Loucy (cell line): ENCODE results near the gene TPD52L1.

ENCODE experiments used
- H2AFZ ChIP-seq: fragments of 200-600 bp; sonication (generic); 2 replicates; pipeline ENCODE4 v1.6.0; 2016; ENCODE audit warnings: antibody characterized with exemption, mild to moderate bottlenecking, low read length, moderate library complexity
- H3F3A ChIP-seq: fragments of 200-600 bp; 2 replicates; pipeline ENCODE4 v1.6.0; 2016; ENCODE audit warnings: antibody characterized with exemption, low read depth, mild to moderate bottlenecking
- H3K27me3 ChIP-seq: fragments of 200-600 bp; sonication (generic); 2 replicates; pipeline ENCODE4 v1.6.1; 2014; ENCODE audit warnings: low read length, mild to moderate bottlenecking; ENCODE audit not compliant: insufficient read depth, poor library complexity, severe bottlenecking
- H3K36me3 ChIP-seq: fragments of 200-600 bp; sonication (generic); 2 replicates; pipeline ENCODE4 v1.6.1; 2016; ENCODE audit warnings: low read length; ENCODE audit not compliant: insufficient read depth
- H3K4me1 ChIP-seq: fragments of 200-600 bp; sonication (generic); 2 replicates; pipeline ENCODE4 v1.5.1; 2014; ENCODE audit warnings: low read length, mild to moderate bottlenecking; ENCODE audit not compliant: insufficient read depth, poor library complexity, severe bottlenecking
- H3K4me2 ChIP-seq: fragments of 200-600 bp; sonication (generic); 2 replicates; pipeline ENCODE4 v1.6.0; 2014; ENCODE audit warnings: antibody characterized with exemption, low read length, low read depth, mild to moderate bottlenecking; ENCODE audit not compliant: poor library complexity, severe bottlenecking
- H3K4me3 ChIP-seq: fragments of 200-600 bp; sonication (generic); 2 replicates; pipeline ENCODE4 v1.5.1; 2014; ENCODE audit warnings: low read length, mild to moderate bottlenecking, mixed read lengths; ENCODE audit not compliant: poor library complexity, severe bottlenecking
- H3K79me2 ChIP-seq: fragments of 200-600 bp; sonication (generic); 2 replicates; pipeline ENCODE4 v1.6.1; 2014; ENCODE audit warnings: low read length; ENCODE audit not compliant: insufficient read depth
- H3K9ac ChIP-seq: fragments of 200-600 bp; sonication (generic); 2 replicates; pipeline ENCODE4 v1.6.0; 2014; ENCODE audit warnings: mild to moderate bottlenecking, low read depth, low read length, moderate library complexity; ENCODE audit not compliant: poor library complexity, severe bottlenecking
- H3K9me2 ChIP-seq: fragments of 200-600 bp; sonication (generic); replicated peaks from 2 replicates; pipeline ENCODE4 v1.6.1; 2016; ENCODE audit warnings: low read depth, low read length, mixed read lengths
- H3K9me3 ChIP-seq: fragments of 200-600 bp; sonication (generic); 2 replicates; pipeline ENCODE4 v1.6.1; 2014; ENCODE audit warnings: mild to moderate bottlenecking, antibody characterized with exemption, low read length, low read depth; ENCODE audit not compliant: insufficient read depth
- H4K20me1 ChIP-seq: fragments of 200-600 bp; sonication (generic); 2 replicates; pipeline ENCODE4 v1.6.0; 2014; ENCODE audit warnings: antibody characterized with exemption, low read length, mild to moderate bottlenecking; ENCODE audit not compliant: insufficient read depth, poor library complexity, severe bottlenecking
- EZH2phosphoT487 ChIP-seq: fragments of 200-600 bp; IDR thresholded peaks from 2 replicates; pipeline ENCODE4 v1.6.1; 2018; ENCODE audit warnings: antibody characterized with exemption, mild to moderate bottlenecking, moderate library complexity, borderline replicate concordance
- TF ChIP-seq, protein P1 (sequence below): fragments of 200-600 bp; sonication (generic); conservative IDR thresholded peaks from 2 replicates; pipeline ENCODE4 v1.5.1; 2014; ENCODE audit warnings: mild to moderate bottlenecking, antibody characterized with exemption, low read length

TPD52L1 gene

GRCh38 chr6:125271486-125272159 is 118.0 kb downstream of the TPD52L1 start:
- Histone ChIP-seq H2AFZ (no peak overlapping the region), H3F3A (no peaks in the 10 kb centered on the region), H3K79me2 (no peaks in the 10 kb centered on the region), H4K20me1 (no peaks in the 10 kb centered on the region), H3K9me2 (no peaks in the 10 kb centered on the region), H3K36me3 (peaks cover 14% of the 10 kb centered on the region; the same call in 1 of the 2 replicates), H3K4me2 (no peak overlapping the region), H3K9me3 (no peaks in the 10 kb centered on the region), H3K27me3 (no peaks in the 10 kb centered on the region), H3K9ac (no peak overlapping the region), H3K4me1 (peaks cover 6% of the 10 kb centered on the region), H3K4me3 (no peak overlapping the region)
- TF ChIP-seq, protein P1, sequence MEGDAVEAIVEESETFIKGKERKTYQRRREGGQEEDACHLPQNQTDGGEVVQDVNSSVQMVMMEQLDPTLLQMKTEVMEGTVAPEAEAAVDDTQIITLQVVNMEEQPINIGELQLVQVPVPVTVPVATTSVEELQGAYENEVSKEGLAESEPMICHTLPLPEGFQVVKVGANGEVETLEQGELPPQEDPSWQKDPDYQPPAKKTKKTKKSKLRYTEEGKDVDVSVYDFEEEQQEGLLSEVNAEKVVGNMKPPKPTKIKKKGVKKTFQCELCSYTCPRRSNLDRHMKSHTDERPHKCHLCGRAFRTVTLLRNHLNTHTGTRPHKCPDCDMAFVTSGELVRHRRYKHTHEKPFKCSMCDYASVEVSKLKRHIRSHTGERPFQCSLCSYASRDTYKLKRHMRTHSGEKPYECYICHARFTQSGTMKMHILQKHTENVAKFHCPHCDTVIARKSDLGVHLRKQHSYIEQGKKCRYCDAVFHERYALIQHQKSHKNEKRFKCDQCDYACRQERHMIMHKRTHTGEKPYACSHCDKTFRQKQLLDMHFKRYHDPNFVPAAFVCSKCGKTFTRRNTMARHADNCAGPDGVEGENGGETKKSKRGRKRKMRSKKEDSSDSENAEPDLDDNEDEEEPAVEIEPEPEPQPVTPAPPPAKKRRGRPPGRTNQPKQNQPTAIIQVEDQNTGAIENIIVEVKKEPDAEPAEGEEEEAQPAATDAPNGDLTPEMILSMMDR = no peak
- no peak for TF ChIP-seq EZH2phosphoT487

DNA sequence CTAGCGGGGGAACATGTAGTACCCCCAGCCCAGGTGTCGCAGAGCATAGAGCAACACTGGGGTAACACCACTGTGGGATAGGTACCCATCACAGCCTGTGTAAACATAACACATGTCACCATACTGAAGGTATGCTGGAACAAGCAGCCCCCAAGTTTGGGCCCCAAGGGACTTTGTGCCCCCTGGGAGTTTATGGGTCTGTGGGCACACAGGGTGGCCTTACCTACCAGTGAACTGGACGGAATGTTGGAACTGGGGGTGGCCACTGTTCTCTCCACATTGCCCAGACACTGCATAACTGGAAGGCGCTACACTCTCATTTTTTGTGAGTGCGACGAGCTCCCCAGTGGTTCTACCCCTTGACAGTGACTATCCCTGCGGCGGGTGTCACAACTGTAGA is 119.7 kb downstream of the TPD52L1 start:
- H3K4me3 ChIP-seq = no peak overlapping the region
- no peaks in the 10 kb centered on the region for H3F3A ChIP-seq
- H3K27me3 ChIP-seq = no peaks in the 10 kb centered on the region
- no peak for TF ChIP-seq EZH2phosphoT487
- H3K9me2 ChIP-seq = no peaks in the 10 kb centered on the region
- no peak overlapping the region for H2AFZ ChIP-seq
- H3K36me3 ChIP-seq = peaks cover 14% of the 10 kb centered on the region; the same call in 1 of the 2 replicates
- no peak overlapping the region for H3K4me2 ChIP-seq
- H3K79me2 ChIP-seq = no peaks in the 10 kb centered on the region
- no peaks in the 10 kb centered on the region for H3K9me3 ChIP-seq
- no peaks in the 10 kb centered on the region for H4K20me1 ChIP-seq
- peaks cover 6% of the 10 kb centered on the region for H3K4me1 ChIP-seq
- no peak overlapping the region for H3K9ac ChIP-seq

GRCh38 chr6:125273965-125274364 is 120.4 kb downstream of the TPD52L1 start:
- Histone ChIP-seq H3K9me3 (no peaks in the 10 kb centered on the region), H3K4me2 (no peak overlapping the region), H3K9me2 (no peaks in the 10 kb centered on the region), H4K20me1 (no peaks in the 10 kb centered on the region), H3K9ac (no peak overlapping the region), H3F3A (no peaks in the 10 kb centered on the region), H2AFZ (no peak overlapping the region), H3K36me3 (peaks cover 14% of the 10 kb centered on the region; the same call in 1 of the 2 replicates), H3K4me1 (peaks cover 6% of the 10 kb centered on the region), H3K27me3 (no peaks in the 10 kb centered on the region), H3K4me3 (no peak overlapping the region), H3K79me2 (peaks cover under 1% of the 10 kb centered on the region; the same call in 1 of the 2 replicates)
- TF ChIP-seq EZH2phosphoT487 = no peak
- TF ChIP-seq, protein P1 = no peak

- H3K36me3 ChIP-seq = peaks cover 14% of the 10 kb centered on the region; the same call in 1 of the 2 replicates
- H3K9me2 ChIP-seq = no peaks in the 10 kb centered on the region
- no peaks in the 10 kb centered on the region for H3K27me3 ChIP-seq
- H3K79me2 ChIP-seq = peaks cover 3% of the 10 kb centered on the region; the same call in 1 of the 2 replicates
- no peaks in the 10 kb centered on the region for H4K20me1 ChIP-seq
- H3K4me3 ChIP-seq = no peak overlapping the region
- no peaks in the 10 kb centered on the region for H3K9me3 ChIP-seq
- TF ChIP-seq EZH2phosphoT487 = no peak
- TF ChIP-seq, protein P1 = no peak
- H3F3A ChIP-seq = no peaks in the 10 kb centered on the region
- peaks cover 6% of the 10 kb centered on the region for H3K4me1 ChIP-seq
- H3K9ac ChIP-seq = no peak overlapping the region
- H2AFZ ChIP-seq = no peak overlapping the region
- H3K4me2 ChIP-seq = no peak overlapping the region
Observed at GRCh38 chr6:125274935-125275334, 121.4 kb downstream of the TPD52L1 start.
